A549 (cell line): ENCODE results near the gene MCAT.

Source experiments
- E2F6 ChIP-seq: IDR thresholded peaks from 2 replicates; pipeline ENCODE4 v1.6.1; 2012; ENCODE audit warnings: low read depth, borderline replicate concordance
- EP300 ChIP-seq, 2 experiments: fragments of >200 bp; sonication (Bioruptor Twin); formaldehyde crosslinking; IDR thresholded peaks; 2 replicates in 1 of 2; 3 replicates in 1 of 2; pipeline ENCODE4 v1.6.1; 2016 to 2017
- MYC ChIP-seq: IDR thresholded peaks from 2 replicates; pipeline ENCODE4 v1.6.1; 2012; ENCODE audit warnings: mild to moderate bottlenecking, inconsistent platforms, low read length, improper control_type of control experiment, borderline replicate concordance
- TF ChIP-seq, protein P1 (sequence below): fragments of >200 bp; sonication (Bioruptor Twin); formaldehyde crosslinking; IDR thresholded peaks from 3 replicates; pipeline ENCODE4 v1.5.1; 2016

DNA sequence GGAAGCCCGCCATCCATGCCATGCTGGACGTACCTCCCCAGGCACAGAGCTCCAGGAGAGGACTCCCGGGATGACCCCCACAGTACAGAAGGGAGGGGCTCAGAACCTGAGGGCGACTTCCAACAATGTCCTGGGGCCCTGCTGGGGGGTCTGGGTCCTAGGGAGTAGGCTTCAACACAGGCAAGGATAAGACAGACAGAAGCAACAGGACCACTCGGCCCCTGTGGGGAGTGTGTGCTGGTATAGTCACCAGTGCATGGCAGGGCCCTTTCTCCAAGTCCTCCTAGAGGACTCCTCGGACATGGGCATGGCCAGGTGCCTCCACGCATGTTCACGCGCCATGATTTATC lies 26.9 kb upstream of the MCAT start:
- TF ChIP-seq, protein P1, sequence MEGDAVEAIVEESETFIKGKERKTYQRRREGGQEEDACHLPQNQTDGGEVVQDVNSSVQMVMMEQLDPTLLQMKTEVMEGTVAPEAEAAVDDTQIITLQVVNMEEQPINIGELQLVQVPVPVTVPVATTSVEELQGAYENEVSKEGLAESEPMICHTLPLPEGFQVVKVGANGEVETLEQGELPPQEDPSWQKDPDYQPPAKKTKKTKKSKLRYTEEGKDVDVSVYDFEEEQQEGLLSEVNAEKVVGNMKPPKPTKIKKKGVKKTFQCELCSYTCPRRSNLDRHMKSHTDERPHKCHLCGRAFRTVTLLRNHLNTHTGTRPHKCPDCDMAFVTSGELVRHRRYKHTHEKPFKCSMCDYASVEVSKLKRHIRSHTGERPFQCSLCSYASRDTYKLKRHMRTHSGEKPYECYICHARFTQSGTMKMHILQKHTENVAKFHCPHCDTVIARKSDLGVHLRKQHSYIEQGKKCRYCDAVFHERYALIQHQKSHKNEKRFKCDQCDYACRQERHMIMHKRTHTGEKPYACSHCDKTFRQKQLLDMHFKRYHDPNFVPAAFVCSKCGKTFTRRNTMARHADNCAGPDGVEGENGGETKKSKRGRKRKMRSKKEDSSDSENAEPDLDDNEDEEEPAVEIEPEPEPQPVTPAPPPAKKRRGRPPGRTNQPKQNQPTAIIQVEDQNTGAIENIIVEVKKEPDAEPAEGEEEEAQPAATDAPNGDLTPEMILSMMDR, result no peak
- TF ChIP-seq MYC (no peak), EP300 (IDR thresholded peaks at IDR 0.05) (no peak), E2F6 (no peak)
